ENCODE measurements around the gene PKIB.

DNA sequence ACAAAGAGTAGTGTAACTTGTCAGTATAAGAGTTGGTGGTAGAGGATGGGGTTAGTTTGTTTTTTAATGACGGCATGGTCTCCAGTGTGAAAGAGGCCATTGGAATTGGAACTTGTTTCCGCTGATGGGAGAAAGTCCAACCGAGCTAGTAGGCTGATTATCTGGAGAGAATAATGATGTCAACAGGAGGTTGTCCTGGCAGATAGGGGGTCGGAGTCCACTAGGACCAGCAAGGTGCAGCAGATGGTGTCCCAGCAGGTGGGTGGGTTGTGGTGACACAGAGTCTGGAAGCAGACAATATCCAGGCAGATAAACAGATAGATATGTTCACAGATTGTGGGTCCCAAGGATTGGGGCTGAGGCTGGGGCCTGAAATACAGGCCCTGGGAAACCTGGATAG, 35.1 kb downstream of the PKIB start:
- TF ChIP-seq, protein P1, sequence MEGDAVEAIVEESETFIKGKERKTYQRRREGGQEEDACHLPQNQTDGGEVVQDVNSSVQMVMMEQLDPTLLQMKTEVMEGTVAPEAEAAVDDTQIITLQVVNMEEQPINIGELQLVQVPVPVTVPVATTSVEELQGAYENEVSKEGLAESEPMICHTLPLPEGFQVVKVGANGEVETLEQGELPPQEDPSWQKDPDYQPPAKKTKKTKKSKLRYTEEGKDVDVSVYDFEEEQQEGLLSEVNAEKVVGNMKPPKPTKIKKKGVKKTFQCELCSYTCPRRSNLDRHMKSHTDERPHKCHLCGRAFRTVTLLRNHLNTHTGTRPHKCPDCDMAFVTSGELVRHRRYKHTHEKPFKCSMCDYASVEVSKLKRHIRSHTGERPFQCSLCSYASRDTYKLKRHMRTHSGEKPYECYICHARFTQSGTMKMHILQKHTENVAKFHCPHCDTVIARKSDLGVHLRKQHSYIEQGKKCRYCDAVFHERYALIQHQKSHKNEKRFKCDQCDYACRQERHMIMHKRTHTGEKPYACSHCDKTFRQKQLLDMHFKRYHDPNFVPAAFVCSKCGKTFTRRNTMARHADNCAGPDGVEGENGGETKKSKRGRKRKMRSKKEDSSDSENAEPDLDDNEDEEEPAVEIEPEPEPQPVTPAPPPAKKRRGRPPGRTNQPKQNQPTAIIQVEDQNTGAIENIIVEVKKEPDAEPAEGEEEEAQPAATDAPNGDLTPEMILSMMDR (optimal IDR thresholded peaks at IDR 0.05 in 1 of 3, IDR thresholded peaks at IDR 0.05 in 1 of 3, conservative IDR thresholded peaks at IDR 0.05 in 1 of 3; ENCODE audit: extremely low read depth in 1 of 3, insufficient read depth in 2 of 3, low read length in 3 of 3), result no peak
- TF ChIP-seq EZH2 (IDR thresholded peaks at IDR 0.05; ENCODE audit: low read length), result no peak
